A673 (cell line): ENCODE data around the gene CCDC12. TPM values are rescaled to one million over a fixed set of nuclear protein-coding genes. Genes with fewer than 3 reads are reported as not detected.

ENCODE experiments used
- BruUV-seq: library from RNA; stranded (reverse); fragments of 400-500 nt; replicated peaks from 2 replicates; lab custom pipeline; 2021; lab: Mats Ljungman, UMichigan
- CTCF ChIA-PET: fragments of 300-600 bp; sonication (Branson Sonifier 250); formaldehyde crosslinking; loops from one replicate; lab custom pipeline; 2022; ENCODE audit warnings: antibody characterized with exemption; lab: Charles Lee
- POLR2A ChIA-PET: fragments of 300-600 bp; sonication (Branson Sonifier 250); formaldehyde crosslinking; loops from one replicate; lab custom pipeline; 2022; ENCODE audit warnings: antibody characterized with exemption; ENCODE audit not compliant: low non-redundant PET; lab: Charles Lee
- DNase-seq: peaks from one replicate; pipeline ENCODE4 v3.0.0-alpha.2; 2015; ENCODE audit warnings: low spot score
- H3K27ac ChIP-seq: fragments of 200-600 bp; sonication (generic); 2 replicates; pipeline ENCODE4 v1.5.1; 2016; ENCODE audit warnings: mixed run types, low read depth, mild to moderate bottlenecking, mixed read lengths, antibody characterized with exemption, low read length; ENCODE audit not compliant: poor library complexity, severe bottlenecking
- H3K27me3 ChIP-seq: fragments of 200-600 bp; sonication (generic); replicated peaks from 2 replicates; pipeline ENCODE4 v1.6.1; 2017; ENCODE audit warnings: mixed run types, low read depth, mild to moderate bottlenecking, mixed read lengths, antibody characterized with exemption, low read length; ENCODE audit not compliant: insufficient read depth, poor library complexity
- H3K36me3 ChIP-seq: fragments of 200-600 bp; sonication (generic); 2 replicates; pipeline ENCODE4 v1.6.1; 2016; ENCODE audit warnings: mixed run types, mild to moderate bottlenecking, mixed read lengths, antibody characterized with exemption, low read length; ENCODE audit not compliant: insufficient read depth, poor library complexity, severe bottlenecking
- H3K4me1 ChIP-seq: fragments of 200-600 bp; sonication (generic); 2 replicates; pipeline ENCODE4 v1.6.1; 2017; ENCODE audit warnings: mixed run types, mild to moderate bottlenecking, mixed read lengths, antibody characterized with exemption, low read length; ENCODE audit not compliant: insufficient read depth, poor library complexity, severe bottlenecking
- H3K4me3 ChIP-seq: fragments of 200-600 bp; sonication (generic); 2 replicates; pipeline ENCODE4 v1.5.1; 2016; ENCODE audit warnings: low read depth, mixed run types, mild to moderate bottlenecking, mixed read lengths, low read length; ENCODE audit not compliant: poor library complexity, severe bottlenecking
- H3K9me3 ChIP-seq: fragments of 200-600 bp; sonication (generic); 2 replicates; pipeline ENCODE4 v1.6.1; 2016; ENCODE audit warnings: mixed run types, low read depth, mild to moderate bottlenecking, mixed read lengths, antibody characterized with exemption, low read length; ENCODE audit not compliant: poor library complexity, severe bottlenecking
- EZH2 ChIP-seq: fragments of 200-600 bp; sonication (generic); IDR thresholded peaks from 2 replicates; pipeline ENCODE4 v1.6.1; 2017; ENCODE audit warnings: borderline replicate concordance, low read depth, mild to moderate bottlenecking, mixed read lengths, antibody characterized with exemption, low read length; ENCODE audit not compliant: poor library complexity, severe bottlenecking
- intact Hi-C: fragments of 100-400 bp; cut with micrococcal nuclease; formaldehyde crosslinking; loops from one replicate; pipeline ENCODE4 v1.10.0; 2022; ENCODE audit not compliant: unreplicated experiment
- total RNA-seq: library from RNA; stranded (reverse); gene quantifications from 2 replicates; pipeline ENCODE4 v1.2.3, GENCODE V29; 2021
- TF ChIP-seq, protein P1 (sequence below): fragments of 300-800, 200-600 bp; sonication (generic); conservative IDR thresholded peaks from 2 replicates; pipeline ENCODE4 v1.5.1; 2017; ENCODE audit warnings: low read depth, mild to moderate bottlenecking, antibody characterized with exemption, low read length, moderate library complexity, mixed read lengths

CCDC12 gene
- total RNA-seq, 1 experiment from 2014 or later, result 28.2 TPM

GRCh38 chr3:47001731-47002170 lies 25.2 kb upstream of the CCDC12 start:
- intact Hi-C loops, result no loop called here
- Histone ChIP-seq H3K27ac (no peak overlapping the region), H3K4me1 (no peaks in the 10 kb centered on the region), H3K4me3 (no peak overlapping the region), H3K36me3 (no peaks in the 10 kb centered on the region), H3K9me3 (no peaks in the 10 kb centered on the region), H3K27me3 (no peaks in the 10 kb centered on the region)
- ChIA-PET CTCF (no interaction called here), POLR2A (no interaction called here)
- BruUV-seq, result no TSS peak
- TF ChIP-seq, protein P1, sequence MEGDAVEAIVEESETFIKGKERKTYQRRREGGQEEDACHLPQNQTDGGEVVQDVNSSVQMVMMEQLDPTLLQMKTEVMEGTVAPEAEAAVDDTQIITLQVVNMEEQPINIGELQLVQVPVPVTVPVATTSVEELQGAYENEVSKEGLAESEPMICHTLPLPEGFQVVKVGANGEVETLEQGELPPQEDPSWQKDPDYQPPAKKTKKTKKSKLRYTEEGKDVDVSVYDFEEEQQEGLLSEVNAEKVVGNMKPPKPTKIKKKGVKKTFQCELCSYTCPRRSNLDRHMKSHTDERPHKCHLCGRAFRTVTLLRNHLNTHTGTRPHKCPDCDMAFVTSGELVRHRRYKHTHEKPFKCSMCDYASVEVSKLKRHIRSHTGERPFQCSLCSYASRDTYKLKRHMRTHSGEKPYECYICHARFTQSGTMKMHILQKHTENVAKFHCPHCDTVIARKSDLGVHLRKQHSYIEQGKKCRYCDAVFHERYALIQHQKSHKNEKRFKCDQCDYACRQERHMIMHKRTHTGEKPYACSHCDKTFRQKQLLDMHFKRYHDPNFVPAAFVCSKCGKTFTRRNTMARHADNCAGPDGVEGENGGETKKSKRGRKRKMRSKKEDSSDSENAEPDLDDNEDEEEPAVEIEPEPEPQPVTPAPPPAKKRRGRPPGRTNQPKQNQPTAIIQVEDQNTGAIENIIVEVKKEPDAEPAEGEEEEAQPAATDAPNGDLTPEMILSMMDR, result no peak
- TF ChIP-seq EZH2, result no peak
- DNase-seq, result no peak

DNA sequence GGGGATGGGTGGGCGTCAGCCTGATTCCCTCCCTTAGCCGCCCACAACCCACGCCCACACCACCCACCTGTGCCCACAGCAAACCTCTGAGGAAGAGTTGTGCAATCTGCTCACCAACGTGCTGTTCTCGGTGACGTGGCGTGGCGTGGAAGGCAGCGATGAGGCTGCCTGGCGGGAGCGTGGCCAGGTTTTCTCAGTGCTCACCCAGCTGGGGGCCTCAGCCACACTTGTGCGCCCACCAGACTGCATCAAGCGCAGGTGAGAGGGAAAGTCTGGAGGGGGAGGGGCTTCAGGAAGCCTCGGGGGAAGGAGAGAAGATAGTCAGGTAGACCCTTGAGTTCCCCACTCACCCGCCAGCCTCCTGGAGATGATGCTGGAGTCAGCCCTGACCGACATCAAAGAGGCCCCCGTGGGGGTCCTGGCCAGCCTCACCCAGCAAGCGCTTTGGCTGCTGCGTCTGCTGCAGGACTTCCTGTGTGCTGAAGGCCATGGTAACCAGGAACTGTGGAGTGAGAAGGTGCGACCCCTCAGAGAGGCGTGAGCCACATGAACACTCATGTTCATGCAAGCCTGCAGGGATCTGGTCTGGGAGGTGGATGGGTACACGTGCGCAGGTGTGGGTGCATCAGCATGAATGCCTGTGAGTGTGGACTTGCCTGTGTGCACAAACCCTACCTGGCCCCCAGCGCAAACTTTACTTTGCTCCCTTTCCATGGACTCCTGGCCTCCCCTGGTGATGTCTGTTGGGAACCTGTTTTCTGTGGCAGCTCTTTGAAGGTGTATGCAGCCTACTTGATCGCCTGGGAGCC lies 24.6 kb upstream of the CCDC12 start:
- no peaks in the 10 kb centered on the region for H3K9me3 ChIP-seq
- BruUV-seq, result no TSS peak
- no peaks in the 10 kb centered on the region for H3K4me1 ChIP-seq
- TF ChIP-seq EZH2, result no peak
- TF ChIP-seq, protein P1, result no peak
- CTCF ChIA-PET, result no interaction called here
- intact Hi-C loops, result no loop called here
- H3K36me3 ChIP-seq, result no peaks in the 10 kb centered on the region
- POLR2A ChIA-PET, result no interaction called here
- no peaks in the 10 kb centered on the region for H3K27me3 ChIP-seq
- H3K4me3 ChIP-seq, result no peak overlapping the region
- DNase-seq, result no peak
- H3K27ac ChIP-seq, result no peak overlapping the region

DNA sequence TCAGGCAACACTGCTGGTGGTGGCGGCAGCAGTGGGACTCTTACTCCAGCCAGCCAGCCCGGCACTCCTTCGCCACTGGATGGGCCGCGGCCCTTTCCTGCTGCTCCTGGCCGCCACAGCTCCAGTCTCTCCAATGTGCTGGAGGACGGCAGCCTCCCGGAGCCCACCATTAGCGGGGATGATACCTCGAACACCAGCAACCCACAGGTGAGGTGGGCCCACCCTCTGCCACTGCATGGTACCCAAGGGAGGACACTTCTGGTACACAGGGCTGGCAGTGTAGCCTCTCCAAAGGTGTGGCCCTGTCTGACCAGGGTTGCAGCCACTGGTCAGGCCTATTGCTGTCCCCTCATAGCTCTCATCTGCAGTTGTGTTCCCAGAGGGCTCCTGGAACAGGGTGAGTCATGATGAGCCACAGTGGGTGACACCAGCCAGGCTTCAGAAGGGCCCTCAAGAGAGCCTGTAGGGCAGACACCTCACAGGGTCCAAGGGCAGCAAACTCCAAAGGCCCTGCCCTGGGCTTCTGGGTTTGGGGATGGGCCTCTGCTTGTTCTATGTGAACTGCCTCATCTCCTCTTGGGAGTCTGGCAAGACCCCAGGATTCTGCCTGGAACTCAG lies 23.8 kb upstream of the CCDC12 start:
- H3K9me3 ChIP-seq, result no peaks in the 10 kb centered on the region
- H3K27me3 ChIP-seq, result no peaks in the 10 kb centered on the region
- intact Hi-C loops, result no loop called here
- no peak overlapping the region for H3K4me3 ChIP-seq
- H3K4me1 ChIP-seq, result no peaks in the 10 kb centered on the region
- H3K27ac ChIP-seq, result no peak overlapping the region
- ChIA-PET CTCF (no interaction called here), POLR2A (no interaction called here)
- TF ChIP-seq, protein P1, result no peak
- no peak for TF ChIP-seq EZH2
- no peak for DNase-seq
- no TSS peak for BruUV-seq
- no peaks in the 10 kb centered on the region for H3K36me3 ChIP-seq
